CD4-positive, alpha-beta T cell treated with Interleukin-6 for 4 hours (primary cell): ENCODE data around the gene RHBDF2.
"Not testable (repeated sequence)": the region's sequence is repeated elsewhere in the genome, so short reads cannot be mapped to it uniquely, and the experiment has no call there.

Experiments used
- DNase-seq: peaks from one replicate; pipeline ENCODE4 v3.0.0-alpha.2; 2020; ENCODE audit warnings: mixed read lengths

RHBDF2 gene

DNA sequence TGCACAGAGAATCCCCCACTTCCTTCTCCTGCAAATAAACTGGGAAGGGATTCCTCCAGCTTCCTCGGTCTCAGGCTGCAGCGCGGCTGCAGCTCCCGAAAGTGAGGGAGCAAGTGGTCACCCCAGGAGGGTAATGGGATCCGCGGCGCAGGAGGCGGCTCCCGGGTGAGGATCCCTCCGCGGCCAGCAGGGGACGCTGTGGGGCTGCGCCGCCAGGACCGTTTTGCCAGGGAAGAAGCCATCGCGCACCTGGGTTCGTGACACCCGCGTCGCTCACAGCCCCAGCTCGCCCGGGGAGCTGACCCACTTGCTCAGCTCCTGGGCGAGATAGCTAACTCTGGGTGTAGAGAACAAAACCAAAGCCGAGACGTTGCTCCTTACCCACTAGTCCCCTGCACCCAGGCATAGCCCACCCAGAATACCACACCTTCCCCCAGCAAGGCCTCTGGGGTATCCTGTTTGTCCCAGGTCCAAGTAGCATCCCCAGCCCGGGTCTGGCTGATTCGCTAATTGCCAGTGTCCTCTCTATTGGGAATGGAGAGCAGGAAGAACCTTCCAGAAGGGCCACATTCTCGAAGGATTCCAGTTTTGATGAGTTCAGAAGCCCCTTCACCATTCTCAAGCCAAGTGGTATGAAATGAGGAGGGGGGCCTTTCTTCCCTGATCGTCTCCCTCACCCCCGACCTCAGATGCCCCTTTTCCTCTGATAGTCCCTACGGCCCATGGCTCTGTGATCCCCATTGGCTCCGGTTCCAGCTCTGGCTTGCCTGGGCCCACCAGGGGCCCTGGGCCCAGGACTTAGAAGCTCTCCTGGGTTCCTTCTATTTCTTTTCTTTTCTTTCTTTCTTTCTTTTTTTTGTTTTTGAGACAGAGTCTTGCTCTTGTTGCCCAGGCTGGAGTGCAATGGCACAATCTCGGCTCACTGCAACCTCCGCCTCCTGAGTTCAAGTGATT is 22.1 kb upstream of the RHBDF2 start:
- peak; percentile 88 for DNase-seq

DNA sequence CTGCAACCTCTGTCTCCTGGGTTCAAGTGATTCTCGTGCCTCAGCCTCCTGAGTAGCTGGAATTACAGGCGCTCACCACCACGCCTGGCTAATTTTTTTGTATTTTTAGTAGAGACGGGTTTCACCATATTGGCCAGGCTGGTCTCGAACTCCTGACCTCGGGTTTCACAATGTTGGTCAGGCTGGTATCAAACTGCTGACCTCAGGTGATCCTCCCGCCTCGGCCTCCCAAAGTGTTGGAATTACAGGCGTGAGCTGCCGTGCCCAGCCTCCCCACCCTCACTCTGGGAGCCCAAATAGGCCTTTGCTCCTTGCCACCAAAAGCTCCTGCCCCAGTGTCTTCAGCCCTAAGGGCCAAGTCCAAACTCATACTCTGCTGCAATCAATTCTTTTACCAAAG is 20.5 kb upstream of the RHBDF2 start:
- DNase-seq = not testable (repeated sequence)

DNA sequence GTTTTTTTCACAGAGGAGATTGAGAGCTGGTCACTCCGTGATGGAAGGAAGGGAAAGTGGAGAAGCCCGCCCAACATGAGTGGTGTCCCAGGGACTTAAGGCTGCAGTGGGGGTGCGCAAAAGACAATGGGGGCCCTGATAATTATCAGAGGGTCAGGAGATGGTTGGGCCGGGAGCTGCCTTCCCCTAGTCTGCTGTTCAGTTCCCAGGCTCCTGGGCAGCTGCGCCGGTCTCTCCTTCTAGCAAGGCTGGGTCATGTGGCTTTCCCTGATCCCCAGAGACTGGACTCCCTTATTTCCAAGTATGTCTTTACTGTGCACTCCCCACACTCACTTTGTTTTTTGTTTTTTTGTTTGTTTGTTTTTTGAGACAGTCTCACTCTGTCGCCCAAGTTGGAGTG is 20.0 kb upstream of the RHBDF2 start:
- DNase-seq = no peak

DNA sequence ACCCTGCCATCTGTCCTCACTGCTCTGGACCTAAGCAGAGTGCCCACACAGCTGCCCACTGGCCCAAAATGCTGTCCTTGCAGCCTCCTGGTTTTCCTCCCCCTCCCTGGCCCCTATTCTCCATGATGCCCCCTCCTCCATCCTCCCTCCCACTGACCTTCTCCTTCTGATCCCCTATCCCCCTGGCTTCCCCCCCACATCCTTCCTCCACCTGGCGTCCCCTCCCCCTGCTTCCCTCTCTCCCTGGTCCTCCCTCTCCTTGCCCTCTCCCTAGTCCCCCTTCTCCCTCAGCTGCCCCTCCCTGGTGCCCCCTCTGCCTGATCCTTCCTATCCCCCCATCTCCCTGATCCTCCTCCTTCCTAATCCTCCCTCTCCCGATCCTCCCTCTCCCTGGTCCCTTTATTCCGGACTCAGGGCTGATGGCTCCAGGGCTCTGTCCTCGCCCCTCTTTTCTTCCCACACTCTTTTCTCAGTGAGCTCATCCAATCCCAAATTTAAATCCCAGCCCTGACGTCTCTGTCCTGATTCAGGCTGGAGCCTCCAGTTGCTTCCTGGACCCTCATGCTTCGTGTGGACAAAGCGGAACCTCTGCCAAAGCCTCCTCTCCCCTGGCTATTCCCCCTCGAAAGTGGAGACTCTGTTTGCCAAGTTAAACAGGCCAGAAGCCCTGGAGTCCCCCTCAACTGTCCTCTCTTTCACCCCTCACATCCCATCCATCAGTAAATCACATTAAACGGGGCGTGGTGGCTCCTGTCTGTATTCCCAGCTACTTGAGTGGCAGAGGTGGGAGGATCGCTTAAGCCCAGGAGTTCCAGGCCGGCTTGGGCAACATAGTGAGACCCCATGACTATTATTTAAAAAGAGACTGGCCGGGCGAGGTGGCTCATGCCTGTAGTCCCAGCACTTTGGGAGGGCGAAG is 18.1 kb upstream of the RHBDF2 start:
- no peak for DNase-seq

DNA sequence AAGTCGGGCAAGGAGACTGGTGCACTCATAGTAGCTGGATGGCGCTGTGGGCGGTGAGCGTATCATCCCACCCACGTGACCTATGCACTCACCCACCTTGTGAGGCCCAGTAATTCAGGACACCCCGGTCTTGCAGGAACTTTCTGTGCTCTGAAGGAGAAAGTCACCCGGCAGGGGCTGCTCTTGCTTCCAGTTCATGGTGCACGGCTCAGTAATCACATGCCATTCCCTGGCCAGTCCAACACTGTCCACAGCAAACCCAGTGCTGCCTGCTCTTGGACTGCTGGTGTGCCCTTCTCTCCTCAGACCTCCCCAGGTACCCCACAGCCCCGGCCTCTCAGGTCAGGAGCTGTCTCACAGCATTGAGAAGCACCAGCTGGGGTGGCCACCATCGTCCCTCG is 16.4 kb upstream of the RHBDF2 start:
- DNase-seq = no peak

DNA sequence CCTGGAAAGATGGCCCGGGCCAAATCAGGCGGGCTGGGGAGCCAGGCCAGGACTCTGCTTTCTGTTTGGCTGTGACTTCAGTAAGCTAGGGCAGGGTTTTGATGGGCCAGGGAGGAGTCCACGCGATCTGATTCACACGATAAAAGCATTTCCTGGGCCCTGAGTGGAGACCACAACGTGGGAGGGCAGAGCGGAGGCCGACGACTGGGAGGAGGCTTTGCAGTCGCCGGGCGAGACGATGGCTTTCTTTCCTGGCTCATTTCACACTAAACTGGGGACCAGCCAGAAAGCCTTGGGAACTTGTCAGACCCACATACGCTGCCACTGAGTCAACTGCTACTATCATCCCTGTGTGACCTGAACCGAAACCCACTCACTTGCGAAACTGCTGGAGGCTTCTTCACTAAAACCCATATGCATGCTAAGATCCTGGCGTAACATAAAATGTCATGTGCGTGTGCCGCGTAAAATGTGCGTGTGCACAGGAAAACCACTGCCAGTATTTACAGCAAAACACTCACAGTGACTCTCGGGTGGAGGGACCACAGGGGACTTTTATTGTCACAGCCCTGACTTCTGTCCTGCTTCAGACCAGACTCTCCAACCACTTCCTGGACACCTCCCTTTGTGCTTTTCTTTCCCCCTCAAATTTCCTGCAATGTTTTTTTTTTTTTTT is 14.2 kb upstream of the RHBDF2 start:
- DNase-seq = peak; percentile 88

DNA sequence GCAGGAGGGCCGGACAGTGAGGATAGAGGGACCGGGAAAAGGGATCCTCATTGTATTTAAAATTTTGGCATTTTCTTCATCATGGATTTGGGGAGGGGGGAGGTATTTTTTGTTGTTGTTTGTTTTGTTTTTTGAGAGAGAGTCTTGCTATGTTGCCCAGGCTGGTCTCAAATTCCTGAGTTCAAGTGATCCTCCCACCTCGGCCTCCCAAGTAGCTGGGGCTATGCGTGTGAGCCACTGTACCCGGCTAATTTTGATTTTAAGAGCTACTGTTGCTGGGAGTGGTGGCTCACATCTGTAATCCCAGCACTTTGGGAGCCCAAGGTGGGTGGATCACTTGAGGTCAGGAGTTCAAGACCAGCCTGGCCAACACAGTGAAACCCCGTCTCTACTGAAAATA is 13.1 kb upstream of the RHBDF2 start:
- not testable (repeated sequence) for DNase-seq

DNA sequence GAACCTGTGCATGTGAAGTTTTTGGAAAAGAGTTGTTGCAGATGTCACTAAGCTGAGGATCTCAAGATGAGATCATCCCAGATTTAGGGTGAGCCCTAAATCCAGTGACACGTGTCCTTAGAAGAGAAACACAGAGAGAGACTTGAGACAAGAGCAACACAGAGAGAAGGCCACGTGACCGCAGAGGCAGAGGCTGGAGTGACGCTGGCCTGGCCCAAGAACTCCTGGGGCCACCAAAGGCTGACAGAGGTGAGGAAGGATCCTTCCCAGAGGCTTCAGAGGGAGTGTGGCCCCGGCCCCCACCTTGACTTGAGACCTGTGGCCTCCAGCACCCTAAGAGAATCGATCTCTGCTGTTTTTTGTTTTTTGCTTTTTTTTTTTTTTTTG is 12.1 kb upstream of the RHBDF2 start:
- no peak for DNase-seq

DNA sequence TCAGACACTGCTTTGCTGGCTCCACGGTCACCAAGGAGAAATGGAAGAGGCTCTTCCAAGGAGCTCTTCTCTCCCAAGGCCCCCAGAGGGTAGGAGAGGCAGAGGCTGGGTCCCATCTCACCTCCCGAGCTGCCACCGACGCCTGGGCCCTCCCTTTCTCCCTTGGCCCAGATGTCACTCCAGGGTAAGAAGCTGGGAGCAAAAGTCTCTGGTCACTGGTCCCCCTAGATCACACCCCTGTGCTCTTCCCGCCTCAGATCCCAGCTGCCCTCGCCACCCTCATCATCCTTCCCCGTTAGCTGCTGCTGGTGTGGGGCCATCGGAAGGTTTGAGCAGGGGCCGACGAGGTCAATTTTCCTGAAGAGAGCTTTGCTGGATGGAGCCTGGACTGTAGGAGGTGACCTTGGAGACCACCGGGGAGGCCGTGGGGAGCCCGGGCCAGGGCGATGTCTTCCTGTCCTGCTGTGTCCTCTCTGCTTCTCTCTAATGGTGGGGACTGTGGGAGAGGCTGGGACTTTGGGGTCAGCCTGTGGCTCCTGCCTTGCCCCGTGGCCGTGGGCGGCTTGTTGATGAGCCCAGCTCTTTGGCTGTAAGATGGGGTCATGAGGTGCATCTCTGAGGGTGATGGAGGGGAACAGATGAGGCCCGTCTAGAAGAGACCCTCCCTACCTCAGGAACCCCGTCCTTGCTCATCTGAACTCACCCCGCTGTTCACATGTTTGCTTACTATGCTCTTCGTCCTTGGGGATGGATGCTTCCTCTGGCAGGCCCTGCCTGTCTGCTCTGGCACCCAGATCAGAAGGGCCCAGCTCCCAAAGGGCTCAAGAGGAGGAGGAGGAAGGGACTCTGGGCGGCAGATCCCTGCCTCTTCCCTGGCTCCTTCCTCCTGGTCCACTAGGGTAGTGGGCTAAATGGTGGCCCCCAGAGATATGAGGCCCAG is 11.4 kb upstream of the RHBDF2 start:
- DNase-seq = no peak

DNA sequence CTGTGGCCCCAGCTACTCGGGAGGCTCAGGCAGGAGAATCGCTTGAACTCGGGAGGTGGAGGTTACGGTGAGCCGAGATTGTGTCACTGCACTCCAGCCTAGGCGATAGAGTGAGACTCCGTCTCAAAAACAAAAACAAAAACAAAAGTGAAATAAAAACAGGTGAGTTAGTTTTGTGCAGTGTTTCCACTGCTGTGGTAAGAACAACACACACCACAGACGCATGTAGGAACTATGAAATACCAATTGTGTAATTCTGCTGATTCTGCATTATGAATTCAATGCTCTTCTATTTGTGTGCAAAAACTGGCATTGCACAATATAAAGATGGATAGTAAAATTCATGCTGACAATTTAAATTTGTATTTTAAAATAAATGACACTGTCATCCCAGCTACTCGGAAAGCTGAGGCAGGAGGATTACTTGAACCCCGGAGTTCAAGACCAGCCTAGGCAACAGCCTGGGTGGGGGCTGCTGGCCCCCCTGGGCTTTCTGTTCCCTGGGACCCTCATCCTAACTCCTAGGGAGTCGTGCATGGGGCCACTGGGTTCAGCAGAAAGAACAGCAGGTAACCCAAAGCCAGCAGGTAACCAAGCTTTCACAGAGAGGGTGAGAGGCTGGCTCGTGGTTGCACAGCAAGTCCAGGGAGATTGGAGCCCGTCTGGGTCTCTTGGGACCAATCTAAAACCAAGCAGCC is 10.6 kb upstream of the RHBDF2 start:
- no peak for DNase-seq

DNA sequence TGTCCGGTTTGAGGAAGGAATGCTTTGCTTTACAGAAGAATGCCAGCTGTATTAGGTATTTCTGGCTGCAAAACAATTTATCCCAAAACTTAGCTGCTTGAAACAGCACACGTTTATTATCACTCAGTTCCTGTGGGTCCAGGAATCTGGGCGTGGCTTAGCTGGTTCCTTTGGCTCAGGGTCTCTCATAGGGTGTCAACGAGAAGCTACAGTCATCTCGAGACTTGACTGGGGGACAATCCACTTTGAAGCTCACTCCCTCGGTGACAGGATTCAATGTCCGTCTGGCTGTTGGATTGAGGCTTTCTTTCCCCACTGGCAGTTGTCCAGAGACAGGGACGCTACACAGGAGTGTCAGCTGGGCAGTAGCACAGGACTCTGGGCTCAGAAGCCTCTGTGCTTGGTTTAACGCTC is 9.6 kb upstream of the RHBDF2 start:
- no peak for DNase-seq

DNA sequence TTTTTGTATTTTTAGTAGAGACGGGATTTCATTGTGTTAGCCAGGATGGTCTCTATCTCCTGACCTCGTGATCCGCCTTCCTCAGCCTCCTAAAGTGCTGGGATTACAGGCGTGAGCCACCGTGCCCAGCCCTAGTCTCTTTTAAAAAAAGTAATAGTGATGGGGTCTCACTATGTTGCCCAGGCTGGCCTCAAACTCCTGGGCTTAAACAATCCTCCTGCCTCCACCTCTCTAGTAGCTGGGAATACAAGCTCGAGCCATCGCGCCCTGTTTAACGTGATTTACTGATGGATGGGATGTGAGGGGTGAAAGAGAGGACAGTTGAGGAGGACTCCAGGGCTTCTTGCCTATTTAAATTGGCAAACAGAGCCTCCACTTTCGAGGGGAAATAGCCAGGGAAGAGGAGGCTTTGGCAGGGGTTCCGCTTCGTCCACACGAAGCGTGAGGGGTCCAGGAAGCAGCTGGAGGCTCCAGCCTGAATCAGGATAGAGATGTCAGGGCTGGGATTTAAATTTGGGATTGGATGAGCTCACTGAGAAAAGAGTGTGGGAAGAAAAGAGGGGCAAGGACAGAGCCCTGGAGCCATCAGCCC is 7.3 kb upstream of the RHBDF2 start:
- not testable (repeated sequence) for DNase-seq

DNA sequence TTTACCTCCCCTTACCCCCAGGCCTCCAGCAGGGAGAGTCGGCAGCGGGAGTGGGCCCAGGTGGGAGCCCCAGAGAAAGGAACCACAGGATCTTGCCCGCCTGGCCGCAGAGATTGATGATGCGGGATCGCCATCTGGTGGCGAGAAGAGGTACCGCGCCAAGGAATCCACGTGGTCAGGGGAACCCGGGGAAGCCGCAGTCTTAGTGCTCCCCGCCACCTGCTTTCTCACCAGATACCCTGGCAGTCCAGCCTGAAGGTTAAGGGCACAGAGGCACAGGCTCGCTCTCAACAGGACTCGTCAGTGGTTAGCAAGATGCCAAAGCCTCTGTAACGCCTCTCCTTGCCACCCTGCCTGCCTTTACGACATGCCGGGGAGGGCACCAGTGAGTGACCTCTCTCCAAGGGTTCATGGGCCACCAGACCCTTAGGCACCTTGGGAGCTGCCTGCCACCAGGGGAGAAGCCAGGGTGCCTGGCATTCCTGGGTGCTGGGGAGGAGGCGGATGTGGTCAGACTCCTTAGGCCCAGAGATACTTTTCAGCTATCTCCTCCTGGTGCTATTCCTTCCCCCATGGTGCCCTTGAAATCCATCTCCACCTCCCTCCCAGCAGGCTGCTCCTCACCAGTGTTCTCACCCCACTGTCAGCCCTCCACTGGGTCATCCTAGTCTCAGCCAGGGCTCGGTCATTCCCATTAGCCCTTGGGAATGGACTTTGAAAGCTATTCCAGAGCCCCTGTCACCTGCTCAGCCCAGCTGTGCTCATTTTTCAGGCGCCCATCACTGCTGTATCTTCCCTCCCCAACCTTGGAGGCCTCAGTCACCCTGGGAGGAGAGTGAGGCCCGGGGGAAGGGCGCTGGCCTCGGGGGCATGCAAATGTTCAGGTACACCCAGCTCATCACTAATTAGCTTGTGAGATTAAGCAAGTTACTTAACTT is 5.5 kb upstream of the RHBDF2 start:
- DNase-seq = peak; percentile 88

DNA sequence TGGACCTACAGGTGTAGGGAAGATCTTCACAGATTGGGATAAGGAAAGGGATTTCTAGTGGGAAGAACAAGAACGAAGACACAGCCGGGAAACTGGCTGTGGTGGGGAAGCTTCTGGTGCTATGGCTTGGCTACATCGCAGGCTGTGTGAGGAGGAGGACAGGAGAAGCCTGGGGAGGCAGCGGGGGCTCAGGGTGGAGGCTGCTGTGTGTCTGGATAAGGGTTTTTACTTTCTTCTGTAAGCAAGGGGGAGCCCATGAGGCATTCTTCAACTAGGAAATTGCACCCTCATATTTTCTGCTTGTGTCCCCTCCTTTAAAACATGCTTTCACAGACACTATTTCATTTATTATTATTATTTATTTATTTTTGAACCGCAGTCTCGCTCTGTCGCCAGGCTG is 2.9 kb upstream of the RHBDF2 start:
- DNase-seq = no peak

DNA sequence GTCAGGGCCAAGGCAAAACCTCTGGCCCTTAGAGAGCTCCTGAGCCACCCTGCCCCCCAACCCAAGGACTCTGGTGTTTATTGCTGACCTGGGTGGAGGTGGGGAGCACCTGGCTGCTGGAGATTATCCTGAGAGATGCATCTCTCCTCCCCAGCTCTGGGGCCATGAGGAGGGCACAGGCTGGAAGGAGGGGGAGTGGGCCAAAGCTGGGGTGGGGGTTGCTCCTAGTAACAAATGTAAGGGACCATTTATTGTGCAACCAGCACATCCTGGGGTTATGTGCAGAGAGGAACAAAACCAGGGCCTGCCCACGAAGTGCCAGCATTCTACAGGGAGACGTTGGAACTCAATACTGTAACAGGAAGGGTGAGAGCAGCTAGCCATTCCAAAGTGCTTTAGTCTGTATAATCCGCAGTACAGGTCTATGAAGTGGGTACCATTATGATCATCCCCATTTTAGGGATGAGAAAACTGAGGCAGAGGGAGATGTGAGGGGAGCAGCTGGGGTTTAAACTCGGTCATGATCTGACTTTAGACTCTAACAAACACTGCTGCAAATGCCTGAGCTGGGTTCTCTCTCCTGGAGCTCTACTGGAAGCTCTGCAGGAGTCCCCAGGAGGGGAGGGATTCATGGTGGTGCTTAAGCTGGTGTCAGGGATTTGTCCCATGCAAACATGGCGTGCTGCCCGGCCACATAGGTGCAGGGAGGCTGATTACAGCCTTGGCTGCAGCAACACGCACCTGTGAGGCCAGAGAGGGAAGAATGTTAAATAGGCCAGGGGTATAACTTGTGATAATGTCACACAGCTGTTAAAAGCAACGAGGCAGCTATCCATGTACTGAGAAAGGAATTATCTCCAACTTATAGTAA is 1.4 kb upstream of the RHBDF2 start:
- no peak for DNase-seq

DNA sequence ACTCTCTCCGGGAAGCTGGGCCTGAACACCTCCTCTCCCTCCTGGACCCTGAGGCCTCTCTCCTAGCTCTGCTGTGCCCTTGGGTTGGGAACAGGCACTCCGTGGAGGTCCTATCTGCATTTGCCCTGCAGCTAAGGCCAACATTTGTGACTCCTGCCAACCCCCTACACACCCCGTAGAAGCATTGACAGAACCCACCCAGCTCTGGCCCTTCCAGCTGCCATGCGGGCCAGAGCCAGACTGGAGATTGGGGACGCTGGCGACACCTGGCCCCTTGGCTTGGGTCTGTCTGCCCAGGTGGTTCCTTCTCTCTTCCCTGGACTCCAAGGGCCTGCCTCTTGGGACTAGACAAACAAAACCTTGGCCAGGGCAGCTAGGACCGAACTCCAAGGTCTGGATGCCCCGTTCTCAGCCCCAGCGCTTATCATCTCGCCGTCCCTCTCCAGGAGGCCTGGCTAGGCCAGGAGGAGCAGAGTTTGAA is 644 bp upstream of the RHBDF2 start:
- no peak for DNase-seq

DNA sequence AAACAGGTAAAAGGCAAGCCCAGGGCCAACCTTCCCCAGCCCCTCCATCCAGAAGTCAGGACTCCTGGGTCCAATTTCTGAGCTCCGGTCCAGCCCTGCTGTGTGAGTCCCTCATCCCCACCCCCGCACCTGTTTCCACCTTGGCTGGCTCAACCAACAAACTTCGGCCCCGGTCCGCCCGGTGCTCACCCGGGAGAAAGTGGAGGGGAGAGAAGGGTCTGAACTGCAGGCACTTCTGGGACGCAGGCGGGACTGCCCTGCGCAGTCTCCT is 541 bp downstream of the RHBDF2 start:
- DNase-seq = no peak

DNA sequence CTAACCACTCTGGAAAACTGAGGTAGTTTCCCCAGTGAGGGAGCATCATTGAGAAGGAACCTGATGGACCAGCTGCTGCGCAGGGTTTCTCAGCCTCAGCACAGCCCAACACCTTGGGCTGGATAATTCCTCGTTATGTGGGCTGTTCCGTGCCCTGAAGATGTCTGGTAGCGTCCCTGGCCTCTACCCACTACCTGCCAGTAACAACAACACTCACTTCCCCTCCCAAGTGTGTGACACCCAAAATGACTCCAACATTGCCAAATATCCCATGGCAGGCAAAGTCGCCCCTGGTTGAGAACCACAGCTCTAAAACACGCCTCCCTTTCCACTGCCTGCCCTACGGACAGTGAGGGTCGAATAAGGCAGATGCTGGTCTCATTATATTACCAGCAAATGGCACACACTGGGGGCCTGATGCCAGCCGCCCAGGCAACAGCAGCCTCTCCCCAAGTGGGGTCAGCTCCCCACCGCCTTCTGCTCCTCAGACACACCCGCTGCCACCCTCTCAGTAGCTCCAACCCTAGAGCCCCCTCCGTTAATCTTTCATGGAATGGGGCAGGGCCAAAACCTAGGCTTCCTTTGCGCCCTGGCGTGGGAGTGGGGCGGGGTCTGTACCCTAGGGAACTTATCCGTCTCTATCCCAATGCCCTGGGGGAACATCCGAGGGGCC is 1.0 kb downstream of the RHBDF2 start:
- DNase-seq = no peak
